GM04504 (cell line): ENCODE data around the gene BTBD2.

Experiments used
- DNase-seq: peaks from one replicate; pipeline ENCODE4 v3.0.0-alpha.2; 2012; ENCODE audit warnings: low read depth

The BTBD2 gene

GRCh38 chr19:1959928-1960589 is 55.5 kb downstream of the BTBD2 start:
- no peak for DNase-seq

GRCh38 chr19:1957562-1958248 is 57.8 kb downstream of the BTBD2 start:
- DNase-seq = no peak

GRCh38 chr19:1956868-1957492 is 58.5 kb downstream of the BTBD2 start:
- DNase-seq = no peak

- no peak for DNase-seq
These were observed 59.4 kb downstream of the BTBD2 start for GRCh38 chr19:1956122-1956494.

- DNase-seq = no peak
These were observed 60.1 kb downstream of the BTBD2 start for GRCh38 chr19:1955171-1956121.

- no peak for DNase-seq
These were observed 61.0 kb downstream of the BTBD2 start for GRCh38 chr19:1954532-1954933.

GRCh38 chr19:1953441-1954094 is 61.9 kb downstream of the BTBD2 start:
- DNase-seq = no peak

GRCh38 chr19:1953037-1953436 is 62.5 kb downstream of the BTBD2 start:
- DNase-seq = no peak

- DNase-seq = no peak
These were observed 62.9 kb downstream of the BTBD2 start for GRCh38 chr19:1952635-1953034.

GRCh38 chr19:1950640-1951039 is 64.9 kb downstream of the BTBD2 start:
- no peak for DNase-seq

- DNase-seq = no peak
These were observed 66.0 kb downstream of the BTBD2 start for GRCh38 chr19:1949304-1950101.

- no peak for DNase-seq
These were observed 67.8 kb downstream of the BTBD2 start for GRCh38 chr19:1947651-1948209.

GRCh38 chr19:1945899-1946298 is 69.6 kb downstream of the BTBD2 start:
- DNase-seq = no peak

GRCh38 chr19:1944916-1945561 is 70.5 kb downstream of the BTBD2 start:
- no peak for DNase-seq

- DNase-seq = no peak
These were observed 71.2 kb downstream of the BTBD2 start for GRCh38 chr19:1944088-1944915.

GRCh38 chr19:1943661-1944087 is 71.8 kb downstream of the BTBD2 start:
- no peak for DNase-seq

GRCh38 chr19:1942934-1943555 is 72.5 kb downstream of the BTBD2 start:
- DNase-seq = no peak

GRCh38 chr19:1942078-1942933 is 73.2 kb downstream of the BTBD2 start:
- DNase-seq = peak; percentile 40
